Natural killer cell (primary cell): Measurements from ENCODE around the gene CARMIL1. TPM values are rescaled to one million over a fixed set of nuclear protein-coding genes. Genes with fewer than 3 reads are reported as not detected.

Experiments
- ATAC-seq, 3 donors: fragments of 150-1000 bp in 2 of 3; fragments of 200-7000 bp in 1 of 3; cut with Tn5 transposase; 1 replicate in 1 of 3; 2 replicates in 2 of 3; pipeline ENCODE4 v1.10.0; 2021; ENCODE audit warnings: mild to moderate bottlenecking in 2 of 3, moderate library complexity in 2 of 3
- DNase-seq, 2 donors: peaks; one replicate each; pipeline versions ENCODE4 v3.0.0 to v3.0.0-alpha.2; 2013 to 2021; ENCODE audit warnings: mixed read lengths in 1 of 2
- H3K27ac ChIP-seq: one replicate; pipeline ENCODE4 v1.5.1; 2013; ENCODE audit warnings: mild to moderate bottlenecking, low read length
- H3K27me3 ChIP-seq: one replicate; pipeline ENCODE4 v1.6.1; 2013; ENCODE audit warnings: low read length; ENCODE audit not compliant: control insufficient read depth, insufficient read depth
- H3K36me3 ChIP-seq: one replicate; pipeline ENCODE4 v1.6.1; 2013; ENCODE audit warnings: low read length; ENCODE audit not compliant: control insufficient read depth, insufficient read depth
- H3K4me1 ChIP-seq: one replicate; pipeline ENCODE4 v1.6.1; 2013; ENCODE audit warnings: low read length; ENCODE audit not compliant: control insufficient read depth, insufficient read depth
- H3K4me3 ChIP-seq: one replicate; pipeline ENCODE4 v1.5.1; 2013; ENCODE audit warnings: low read length
- H3K9me3 ChIP-seq: one replicate; pipeline ENCODE4 v1.6.1; 2013; ENCODE audit warnings: low read length; ENCODE audit not compliant: control insufficient read depth, insufficient read depth
- H3K27ac Mint-ChIP-seq, 2 donors: one replicate each; pipeline ENCODE4 v1.8.0; 2022; ENCODE audit warnings: mild to moderate bottlenecking in 2 of 2, mixed read lengths in 2 of 2, moderate library complexity in 1 of 2
- H3K27me3 Mint-ChIP-seq, 2 donors: one replicate each; pipeline ENCODE4 v1.8.0; 2022; ENCODE audit warnings: low read depth in 2 of 2, mixed read lengths in 2 of 2
- H3K36me3 Mint-ChIP-seq: one replicate; pipeline ENCODE4 v1.8.0; 2022; ENCODE audit warnings: mixed read lengths
- H3K4me1 Mint-ChIP-seq, 2 donors: one replicate each; pipeline ENCODE4 v1.8.0; 2022; ENCODE audit warnings: mixed read lengths in 2 of 2
- H3K4me3 Mint-ChIP-seq: one replicate; pipeline ENCODE4 v1.8.0; 2022; ENCODE audit warnings: mild to moderate bottlenecking, moderate library complexity, mixed read lengths
- H3K9me3 Mint-ChIP-seq, 2 donors: one replicate each; pipeline ENCODE4 v1.8.0; 2022; ENCODE audit warnings: mixed read lengths in 2 of 2
- CTCF ChIP-seq: fragments of 200-600 bp; IDR thresholded peaks from one replicate; pipeline ENCODE4 v1.8.0; 2022; ENCODE audit warnings: antibody characterized with exemption
- WGBS: methylation state at CpG from one replicate; pipeline ENCODE4 v1.1.7; 2013; ENCODE audit warnings: missing lambda C conversion rate; ENCODE audit not compliant: insufficient coverage; 5-methylcytosine and 5-hydroxymethylcytosine counted together
- intact Hi-C: fragments of 100-400 bp; cut with micrococcal nuclease; formaldehyde crosslinking; loops from one replicate; pipeline ENCODE4 v1.14.2; 2022
- total RNA-seq, 4 donors: library from RNA; stranded (reverse); fragments of 120-200 nt in 1 of 4; gene quantifications; one replicate each; pipeline versions ENCODE4 v1.2.3 to v1.2.4, GENCODE V29; 2013 to 2022

The CARMIL1 gene
- total RNA-seq, 3 donors from 2014 or later (not counting 1 experiment from before 2014, with no cell fraction given), result 0.25 to 1.1 (median 0.35) TPM

- no peak overlapping the region for H3K4me3 Mint-ChIP-seq
- intact Hi-C loops, result no loop called here
- H3K36me3 ChIP-seq, result no peaks in the 10 kb centered on the region
- no peaks in the 10 kb centered on the region for H3K4me1 Mint-ChIP-seq
- no peak for TF ChIP-seq CTCF
- H3K4me3 ChIP-seq, result no peak overlapping the region
- H3K36me3 Mint-ChIP-seq, result no peaks in the 10 kb centered on the region
- H3K9me3 ChIP-seq, result no peaks in the 10 kb centered on the region
- H3K4me1 ChIP-seq, result no peaks in the 10 kb centered on the region
- ATAC-seq (no peak), DNase-seq (no peak)
- no peaks in the 10 kb centered on the region for H3K27me3 ChIP-seq
- no peaks in the 10 kb centered on the region for H3K9me3 Mint-ChIP-seq
- peaks cover 0 to 19% of the 10 kb centered on the region in 2 donors for H3K27me3 Mint-ChIP-seq
- 66% methylated on average over 6 of the region's 6 CpGs for WGBS
- H3K27ac ChIP-seq, result no peak overlapping the region
- no peak overlapping the region for H3K27ac Mint-ChIP-seq
Observed at GRCh38 chr6:25302677-25303128, 23.5 kb downstream of the CARMIL1 start.

GRCh38 chr6:25303254-25303653, 24.1 kb downstream of the CARMIL1 start:
- intact Hi-C loops, result no loop called here
- no peaks in the 10 kb centered on the region for H3K9me3 ChIP-seq
- Mint-ChIP-seq H3K4me3 (no peak overlapping the region), H3K27ac (no peak overlapping the region), H3K36me3 (no peaks in the 10 kb centered on the region), H3K9me3 (no peaks in the 10 kb centered on the region), H3K4me1 (no peaks in the 10 kb centered on the region), H3K27me3 (peaks cover 0 to 18% of the 10 kb centered on the region in 2 donors)
- TF ChIP-seq CTCF, result no peak
- WGBS, result 100% methylated on average over 1 of the region's 1 CpG
- ATAC-seq, result no peak
- no peaks in the 10 kb centered on the region for H3K27me3 ChIP-seq
- H3K27ac ChIP-seq, result no peak overlapping the region
- no peaks in the 10 kb centered on the region for H3K36me3 ChIP-seq
- H3K4me1 ChIP-seq, result no peaks in the 10 kb centered on the region
- no peak overlapping the region for H3K4me3 ChIP-seq
- DNase-seq, result no peak

DNA sequence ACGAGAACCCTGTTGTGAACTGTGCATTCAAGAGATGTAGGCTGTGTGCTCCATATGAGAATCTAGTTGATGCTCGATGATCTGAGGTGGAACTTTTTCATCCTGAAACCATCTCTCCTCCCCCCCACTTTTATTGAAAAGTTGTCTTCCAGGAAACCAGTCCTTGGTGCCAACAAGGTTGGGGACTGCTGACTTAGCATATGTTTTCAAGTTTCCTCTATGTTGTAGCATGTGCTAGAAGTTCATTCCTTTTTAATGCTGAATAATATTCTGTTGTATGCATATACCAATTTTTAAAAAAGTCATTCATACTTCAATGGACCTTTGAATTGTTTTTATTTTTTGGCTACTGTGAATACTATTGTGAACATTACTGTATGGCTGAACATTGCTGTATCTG, 27.2 kb downstream of the CARMIL1 start:
- Histone ChIP-seq H3K27me3 (no peaks in the 10 kb centered on the region), H3K4me1 (no peaks in the 10 kb centered on the region), H3K4me3 (no peak overlapping the region), H3K9me3 (no peaks in the 10 kb centered on the region), H3K27ac (no peak overlapping the region), H3K36me3 (no peaks in the 10 kb centered on the region)
- Mint-ChIP-seq H3K27ac (no peak overlapping the region), H3K4me1 (no peaks in the 10 kb centered on the region), H3K27me3 (peaks cover 2 to 26% of the 10 kb centered on the region in 2 donors), H3K4me3 (no peak overlapping the region), H3K36me3 (no peaks in the 10 kb centered on the region), H3K9me3 (no peaks in the 10 kb centered on the region)
- 89% methylated on average over 1 of the region's 2 CpGs for WGBS
- no peak for ATAC-seq
- intact Hi-C loops, result no loop called here
- DNase-seq, result no peak
- TF ChIP-seq CTCF, result no peak

DNA sequence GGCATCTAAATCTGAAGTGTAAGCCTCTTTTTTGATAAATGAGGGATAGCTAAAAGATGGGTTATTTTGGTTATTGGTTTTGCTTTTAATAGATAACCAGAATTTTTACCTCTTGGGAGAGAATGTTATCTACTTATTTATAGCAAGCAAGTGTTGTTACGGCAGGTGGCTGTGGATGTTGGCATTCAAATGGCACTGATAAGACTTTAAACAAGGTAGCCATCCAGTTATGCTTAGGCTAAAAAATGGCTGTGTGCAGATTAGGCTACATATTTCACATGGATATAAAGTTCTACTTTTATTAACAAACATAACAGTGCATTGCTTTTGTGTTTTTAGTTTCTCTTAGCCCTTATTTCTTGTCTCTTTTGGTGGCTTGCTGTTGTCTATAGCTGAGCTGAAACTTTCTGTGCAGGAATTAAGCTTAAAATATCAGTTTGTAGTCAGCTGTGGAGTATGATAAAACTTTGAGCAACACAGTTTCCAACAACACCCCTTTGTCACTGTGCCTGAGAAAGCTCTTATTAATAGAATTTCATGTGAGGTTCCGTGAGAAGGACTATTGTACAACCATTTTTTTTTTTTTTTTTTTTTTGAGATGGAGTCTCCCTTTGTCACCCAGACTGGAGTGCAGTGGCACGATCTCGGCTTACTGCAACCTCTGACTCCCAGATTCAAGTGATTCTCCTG, 28.8 kb downstream of the CARMIL1 start:
- Mint-ChIP-seq H3K4me1 (no peaks in the 10 kb centered on the region), H3K9me3 (no peaks in the 10 kb centered on the region), H3K27ac (no peak overlapping the region), H3K4me3 (no peak overlapping the region), H3K27me3 (peaks cover 2 to 26% of the 10 kb centered on the region in 2 donors), H3K36me3 (no peaks in the 10 kb centered on the region)
- H3K27ac ChIP-seq, result no peak overlapping the region
- H3K36me3 ChIP-seq, result no peaks in the 10 kb centered on the region
- H3K9me3 ChIP-seq, result no peaks in the 10 kb centered on the region
- WGBS, result 96% methylated on average over 3 of the region's 4 CpGs
- DNase-seq (no peak), ATAC-seq (no peak)
- no peaks in the 10 kb centered on the region for H3K27me3 ChIP-seq
- intact Hi-C loops, result no loop called here
- TF ChIP-seq CTCF, result no peak
- H3K4me3 ChIP-seq, result no peak overlapping the region
- no peaks in the 10 kb centered on the region for H3K4me1 ChIP-seq
